HG03558 (cell line): Measurements from ENCODE around the gene C6orf89.

Experiments
- ATAC-seq: cut with Tn5 transposase; IDR thresholded peaks from one replicate; pipeline ENCODE4 v1.9.1; 2021; ENCODE audit warnings: moderate number of reproducible peaks; ENCODE audit not compliant: unreplicated experiment; ENCODE audit errors: extremely low read depth

C6orf89 gene

GRCh38 chr6:36885461-36886401, at the start of gene C6orf89:
C6orf89 (plus strand) TSS chr6:36885952; CDS start chr6:36899445, 13,493 bp downstream.
- ATAC-seq, result peak; percentile 79

GRCh38 chr6:36836111-36837021, 49.4 kb upstream of the C6orf89 start:
- no peak for ATAC-seq

GRCh38 chr6:36837022-36837339, 48.8 kb upstream of the C6orf89 start:
- ATAC-seq, result no peak

- ATAC-seq, result no peak
Observed at GRCh38 chr6:36837686-36838085, 48.1 kb upstream of the C6orf89 start.

GRCh38 chr6:36838896-36839748, 46.6 kb upstream of the C6orf89 start, which contains the start of gene CPNE5:
CPNE5 (minus strand) TSS chr6:36839444; CDS start chr6:36839377, 67 bp downstream.
- ATAC-seq, result no peak

GRCh38 chr6:36839749-36840431, 45.9 kb upstream of the C6orf89 start:
- ATAC-seq, result no peak

- no peak for ATAC-seq
Observed at GRCh38 chr6:36840432-36841403, 45.0 kb upstream of the C6orf89 start.

GRCh38 chr6:36841756-36842155, 44.0 kb upstream of the C6orf89 start:
- no peak for ATAC-seq

GRCh38 chr6:36843170-36843569, 42.6 kb upstream of the C6orf89 start:
- ATAC-seq, result no peak

GRCh38 chr6:36844232-36845170, 41.3 kb upstream of the C6orf89 start:
- ATAC-seq, result no peak

- ATAC-seq, result no peak
Observed at GRCh38 chr6:36845233-36845632, 40.5 kb upstream of the C6orf89 start.

- ATAC-seq, result no peak
Observed at GRCh38 chr6:36847152-36847551, 38.6 kb upstream of the C6orf89 start.

GRCh38 chr6:36847991-36848390, 37.8 kb upstream of the C6orf89 start:
- ATAC-seq, result no peak

- ATAC-seq, result no peak
Observed at GRCh38 chr6:36848658-36849441, 36.9 kb upstream of the C6orf89 start.

- ATAC-seq, result no peak
Observed at GRCh38 chr6:36850021-36850420, 35.7 kb upstream of the C6orf89 start.

- no peak for ATAC-seq
Observed at GRCh38 chr6:36851149-36851614, 34.6 kb upstream of the C6orf89 start.
